Pancreas (tissue), 10 donors: Measurements from ENCODE around the gene DIS3. TPM values are rescaled to one million over a fixed set of nuclear protein-coding genes. Genes with fewer than 3 reads are reported as not detected.

Source experiments
- ATAC-seq, 4 donors: fragments of 200-7000 bp; cut with Tn5 transposase; one replicate each; pipeline versions ENCODE4 v1.8.0 to v1.9.1; 2020; ENCODE audit warnings: mild to moderate bottlenecking in 4 of 4, moderate library complexity in 4 of 4
- DNase-seq, 6 donors: peaks; one replicate each; pipeline ENCODE4 v3.0.0-alpha.2; 2020
- FAIRE-seq: peaks from 2 replicates; lab custom pipeline; 2012; peaks lifted over from hg19 to GRCh38; lab: Jason Lieb, UNC
- H3K27ac ChIP-seq, 4 donors: fragments of 200-600 bp; sonication (generic); 1 replicate in 3 of 4; 2 replicates in 1 of 4; pipeline versions ENCODE4 v1.5.0 to v1.8.0; 2020
- H3K27me3 ChIP-seq, 4 donors: fragments of 200-600 bp; one replicate each; pipeline ENCODE4 v1.8.0; 2021
- H3K36me3 ChIP-seq, 3 donors: fragments of 200-600 bp; sonication (generic) in 1 of 3; one replicate each; pipeline versions ENCODE4 v1.5.0 to v1.8.0; 2020 to 2021
- H3K4me1 ChIP-seq, 3 donors: fragments of 200-600 bp; one replicate each; pipeline ENCODE4 v1.8.0; 2021
- H3K4me3 ChIP-seq, 4 donors: fragments of 200-600 bp; sonication (generic) in 2 of 4; one replicate each; pipeline versions ENCODE4 v1.5.0 to v1.8.0; 2020 to 2021
- H3K9me3 ChIP-seq, 4 donors: fragments of 200-600 bp; one replicate each; pipeline ENCODE4 v1.8.0; 2021
- WGBS, 2 donors: extraction: QIAGEN DNeasy Blood & Tissue Kit; methylation state at CpG; one replicate each; pipeline ENCODE4 v1.1.7; 2013; 5-methylcytosine and 5-hydroxymethylcytosine counted together
- intact Hi-C, 3 donors: fragments of 100-400 bp; cut with DNase I; formaldehyde crosslinking; loops; one replicate each; pipeline versions ENCODE4 v1.11.1 to v1.14.2; 2022
- polyA plus RNA-seq, 2 donors: library from polyadenylated mRNA; stranded (reverse); fragments of 200-250 nt; gene quantifications; one replicate each; pipeline ENCODE4 v1.2.3, GENCODE V29; 2013
- total RNA-seq, 6 donors: library from RNA; stranded (reverse); fragmentation: NEBNext Ultra II Directional in 4 of 6; extraction: Animal tissue kit (Norgen Biotek cat#: 25700) in 4 of 6; gene quantifications; one replicate each; pipeline versions ENCODE4 v1.2.1 to v1.2.4, GENCODE V29; 2021 to 2023
- TF ChIP-seq, protein P1 (sequence below), 4 donors: fragments of 200-600 bp; sonication (generic) in 3 of 4; IDR thresholded peaks; one replicate each; pipeline versions ENCODE4 v1.5.0 to v1.8.0; 2021; ENCODE audit warnings: antibody characterized with exemption in 4 of 4
- donor health status: healthy with polysubstance abuse.
- donor health status: DM: no; HTN: no; CAD: no; lungs with moderate emphysema.
- donor health status: DM: no; HTN: no; CAD: no.
- donor health status: control.
- donor health status: control.
- donor health status: Bipolar disorder and iron deficiency.
- donor health status: DM: yes; HTN: yes; CAD: no.
- donor health status: DM: no; HTN: no; CAD: no.
- donor health status: DM: no; HTN: no; CAD: no.
- donor health status: DM: yes; HTN: yes; CAD: no.

Gene DIS3, protein sequence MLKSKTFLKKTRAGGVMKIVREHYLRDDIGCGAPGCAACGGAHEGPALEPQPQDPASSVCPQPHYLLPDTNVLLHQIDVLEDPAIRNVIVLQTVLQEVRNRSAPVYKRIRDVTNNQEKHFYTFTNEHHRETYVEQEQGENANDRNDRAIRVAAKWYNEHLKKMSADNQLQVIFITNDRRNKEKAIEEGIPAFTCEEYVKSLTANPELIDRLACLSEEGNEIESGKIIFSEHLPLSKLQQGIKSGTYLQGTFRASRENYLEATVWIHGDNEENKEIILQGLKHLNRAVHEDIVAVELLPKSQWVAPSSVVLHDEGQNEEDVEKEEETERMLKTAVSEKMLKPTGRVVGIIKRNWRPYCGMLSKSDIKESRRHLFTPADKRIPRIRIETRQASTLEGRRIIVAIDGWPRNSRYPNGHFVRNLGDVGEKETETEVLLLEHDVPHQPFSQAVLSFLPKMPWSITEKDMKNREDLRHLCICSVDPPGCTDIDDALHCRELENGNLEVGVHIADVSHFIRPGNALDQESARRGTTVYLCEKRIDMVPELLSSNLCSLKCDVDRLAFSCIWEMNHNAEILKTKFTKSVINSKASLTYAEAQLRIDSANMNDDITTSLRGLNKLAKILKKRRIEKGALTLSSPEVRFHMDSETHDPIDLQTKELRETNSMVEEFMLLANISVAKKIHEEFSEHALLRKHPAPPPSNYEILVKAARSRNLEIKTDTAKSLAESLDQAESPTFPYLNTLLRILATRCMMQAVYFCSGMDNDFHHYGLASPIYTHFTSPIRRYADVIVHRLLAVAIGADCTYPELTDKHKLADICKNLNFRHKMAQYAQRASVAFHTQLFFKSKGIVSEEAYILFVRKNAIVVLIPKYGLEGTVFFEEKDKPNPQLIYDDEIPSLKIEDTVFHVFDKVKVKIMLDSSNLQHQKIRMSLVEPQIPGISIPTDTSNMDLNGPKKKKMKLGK
- total RNA-seq (10 to 100 TPM in 4 of 6 donors, 1 to 10 TPM in 2; 6.4 to 14.2 (median 11.3) TPM), polyA plus RNA-seq (1 to 10 TPM; 3.2 to 5.7 TPM)

DNA sequence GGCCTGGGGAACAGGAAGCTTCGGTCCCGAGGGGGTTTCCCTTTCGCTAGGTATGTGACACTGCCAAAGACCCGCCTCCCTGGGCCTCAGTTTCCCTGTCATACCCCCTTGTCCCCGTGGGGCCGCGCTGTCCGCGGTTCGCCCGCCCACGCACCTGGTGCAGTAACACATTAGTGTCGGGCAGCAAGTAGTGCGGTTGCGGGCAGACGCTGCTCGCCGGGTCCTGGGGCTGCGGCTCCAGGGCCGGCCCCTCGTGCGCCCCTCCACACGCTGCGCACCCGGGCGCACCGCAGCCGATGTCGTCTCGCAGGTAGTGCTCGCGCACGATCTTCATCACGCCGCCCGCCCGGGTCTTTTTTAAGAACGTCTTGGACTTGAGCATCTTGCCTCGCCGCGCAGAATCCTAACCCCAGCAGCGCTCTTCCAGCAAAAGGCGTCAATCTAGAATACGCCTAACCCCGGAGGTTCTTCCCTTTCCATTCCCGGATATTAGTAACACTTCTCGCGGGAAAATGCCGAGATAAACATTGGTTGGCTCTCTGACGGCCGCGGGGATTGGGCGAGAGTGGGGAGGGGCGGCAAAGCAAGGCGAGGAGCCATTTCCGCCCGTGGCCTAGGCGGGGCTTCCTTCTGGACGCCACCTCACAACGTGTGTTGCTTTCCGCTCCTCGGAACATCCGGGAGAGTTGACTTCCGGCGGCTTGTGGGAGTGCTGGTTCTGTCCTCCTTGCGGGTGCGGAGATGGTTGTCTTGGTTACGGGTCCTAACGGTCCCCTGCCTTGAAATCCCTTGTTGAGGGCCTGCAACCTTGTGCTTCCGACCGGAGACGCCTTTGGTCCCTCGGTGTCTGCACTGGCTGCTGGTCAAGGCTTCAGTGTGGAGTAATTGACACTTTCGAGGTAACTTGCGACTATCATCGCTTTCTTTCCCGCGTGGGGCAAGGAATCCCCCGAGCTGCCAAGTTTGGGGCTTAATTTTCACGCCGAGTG lies at the start of gene DIS3, which contains the start of gene PIBF1:
DIS3 (minus strand) TSS at position 450 of the 989 bp plus-strand sequence; CDS start at position 382, 68 bp downstream.
PIBF1 (plus strand) TSS at position 683 of the 989 bp plus-strand sequence. CDS start 1,337 bp downstream, outside the sequence.
- H3K27me3 ChIP-seq, result no peaks in the 10 kb centered on the region
- peaks cover 0 to 13% (median 8%) of the 10 kb centered on the region in 3 donors for H3K36me3 ChIP-seq
- H3K4me1 ChIP-seq, result peaks cover 8 to 24% (median 16%) of the 10 kb centered on the region in 3 donors
- 0% methylated on average over 81 of the region's 81 CpGs for WGBS, 2 donors
- H3K9me3 ChIP-seq, result peaks cover 0 to 3% (median 0%) of the 10 kb centered on the region in 4 donors
- intact Hi-C loops, result no loop called here
- H3K27ac ChIP-seq, result peak within 1 kb of the TSS; percentile 49 to 73 (median 66)
- ATAC-seq (peak; percentile 99 to 100 (median 100)), DNase-seq (peak; percentile 92 to 97 (median 96)), FAIRE-seq (peak; percentile 98)
- TF ChIP-seq, protein P1, sequence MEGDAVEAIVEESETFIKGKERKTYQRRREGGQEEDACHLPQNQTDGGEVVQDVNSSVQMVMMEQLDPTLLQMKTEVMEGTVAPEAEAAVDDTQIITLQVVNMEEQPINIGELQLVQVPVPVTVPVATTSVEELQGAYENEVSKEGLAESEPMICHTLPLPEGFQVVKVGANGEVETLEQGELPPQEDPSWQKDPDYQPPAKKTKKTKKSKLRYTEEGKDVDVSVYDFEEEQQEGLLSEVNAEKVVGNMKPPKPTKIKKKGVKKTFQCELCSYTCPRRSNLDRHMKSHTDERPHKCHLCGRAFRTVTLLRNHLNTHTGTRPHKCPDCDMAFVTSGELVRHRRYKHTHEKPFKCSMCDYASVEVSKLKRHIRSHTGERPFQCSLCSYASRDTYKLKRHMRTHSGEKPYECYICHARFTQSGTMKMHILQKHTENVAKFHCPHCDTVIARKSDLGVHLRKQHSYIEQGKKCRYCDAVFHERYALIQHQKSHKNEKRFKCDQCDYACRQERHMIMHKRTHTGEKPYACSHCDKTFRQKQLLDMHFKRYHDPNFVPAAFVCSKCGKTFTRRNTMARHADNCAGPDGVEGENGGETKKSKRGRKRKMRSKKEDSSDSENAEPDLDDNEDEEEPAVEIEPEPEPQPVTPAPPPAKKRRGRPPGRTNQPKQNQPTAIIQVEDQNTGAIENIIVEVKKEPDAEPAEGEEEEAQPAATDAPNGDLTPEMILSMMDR (IDR thresholded peaks at IDR 0.05), result no peak
- peak within 1 kb of the TSS; percentile 68 to 98 (median 88) for H3K4me3 ChIP-seq

DNA sequence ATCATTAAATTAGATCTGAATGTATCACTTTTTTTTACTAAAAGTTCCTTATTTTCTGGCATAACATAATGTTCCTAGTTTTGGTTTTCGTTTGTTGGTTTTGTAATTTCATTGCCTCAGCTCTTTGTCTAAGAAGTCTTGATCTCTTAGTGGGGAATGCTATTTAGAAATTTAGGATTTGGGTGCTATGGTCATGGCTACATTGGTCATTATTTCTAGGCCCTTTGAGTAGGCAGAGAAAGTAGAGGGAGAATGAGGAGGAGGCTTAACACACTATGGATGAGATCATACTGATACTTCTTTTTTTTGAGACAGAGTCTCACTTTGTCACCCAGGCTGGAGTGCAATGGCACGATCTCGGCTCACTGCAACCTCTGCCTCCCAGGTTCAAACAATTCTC lies 42.0 kb upstream of the DIS3 start:
- intact Hi-C loops, result no loop called here
- FAIRE-seq (no peak), ATAC-seq (no peak), DNase-seq (no peak)
- no peak overlapping the region for H3K27ac ChIP-seq
- H3K9me3 ChIP-seq, result no peaks in the 10 kb centered on the region
- TF ChIP-seq, protein P1 (IDR thresholded peaks at IDR 0.05), result no peak
- H3K36me3 ChIP-seq, result no peaks in the 10 kb centered on the region
- no peak overlapping the region for H3K4me3 ChIP-seq
- H3K27me3 ChIP-seq, result no peaks in the 10 kb centered on the region
- WGBS, 2 donors, result 97 to 99% methylated on average over 3 of the region's 3 CpGs
- H3K4me1 ChIP-seq, result no peaks in the 10 kb centered on the region

DNA sequence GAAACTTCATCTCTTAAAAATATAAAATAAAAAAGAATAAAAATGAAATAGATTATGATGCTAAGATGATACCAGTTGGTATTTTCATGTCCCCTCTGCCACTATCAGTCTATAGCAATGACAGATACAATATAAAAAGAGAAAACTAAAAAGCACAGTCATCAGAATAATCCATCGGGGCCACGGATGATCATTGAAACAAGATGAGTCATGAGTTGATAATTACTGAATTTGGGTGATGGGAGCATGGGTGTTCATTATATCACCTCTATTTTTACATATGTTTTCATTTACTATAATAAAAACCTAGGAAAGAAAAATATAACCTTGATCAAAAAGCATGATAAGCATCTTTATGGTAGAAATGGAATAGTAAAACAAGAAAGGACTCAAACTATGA lies 41.4 kb upstream of the DIS3 start:
- no peak overlapping the region for H3K4me3 ChIP-seq
- WGBS, 2 donors, result 97% methylated on average over 2 of the region's 2 CpGs
- TF ChIP-seq, protein P1 (IDR thresholded peaks at IDR 0.05), result no peak
- no peak for DNase-seq
- ATAC-seq, result no peak
- intact Hi-C loops, result no loop called here
- no peak for FAIRE-seq
- H3K27me3 ChIP-seq, result no peaks in the 10 kb centered on the region
- no peaks in the 10 kb centered on the region for H3K36me3 ChIP-seq
- no peaks in the 10 kb centered on the region for H3K9me3 ChIP-seq
- H3K4me1 ChIP-seq, result no peaks in the 10 kb centered on the region
- no peak overlapping the region for H3K27ac ChIP-seq

DNA sequence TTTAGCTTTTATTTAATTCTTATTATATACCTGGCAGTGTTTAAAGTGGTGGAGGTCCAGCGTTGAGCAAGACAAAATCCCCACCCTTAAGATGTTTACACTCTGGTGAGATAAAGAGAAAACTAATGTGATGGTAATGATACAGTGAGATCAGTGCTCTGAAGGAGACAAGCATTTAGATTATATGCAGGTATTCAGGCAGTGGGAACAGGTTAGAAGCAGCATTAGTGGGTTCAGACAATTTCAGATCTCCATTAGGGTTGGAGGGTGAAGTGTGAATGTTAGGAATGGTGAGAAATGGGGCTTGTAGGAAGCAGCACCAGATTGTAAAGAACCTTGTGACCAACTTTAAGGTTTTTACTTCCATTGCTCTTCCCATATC lies 39.2 kb upstream of the DIS3 start:
- TF ChIP-seq, protein P1 (IDR thresholded peaks at IDR 0.05), result no peak
- no peak overlapping the region for H3K4me3 ChIP-seq
- no peaks in the 10 kb centered on the region for H3K9me3 ChIP-seq
- no peak for ATAC-seq
- H3K4me1 ChIP-seq, result no peaks in the 10 kb centered on the region
- no peak for FAIRE-seq
- no peak for DNase-seq
- H3K27ac ChIP-seq, result no peak overlapping the region
- 34 to 48% methylated on average over 1 of the region's 1 CpG for WGBS, 2 donors
- H3K36me3 ChIP-seq, result no peaks in the 10 kb centered on the region
- H3K27me3 ChIP-seq, result no peaks in the 10 kb centered on the region
- intact Hi-C loops, result no loop called here
